GM12801 (cell line): Measurements from ENCODE around the gene ATP13A1.

Experiments used
- TF ChIP-seq, protein P1 (sequence below): IDR thresholded peaks from one replicate; pipeline ENCODE4 v1.5.1; 2011; ENCODE audit warnings: control low read depth; ENCODE audit not compliant: insufficient read length; ENCODE audit errors: extremely low read depth

The ATP13A1 gene

DNA sequence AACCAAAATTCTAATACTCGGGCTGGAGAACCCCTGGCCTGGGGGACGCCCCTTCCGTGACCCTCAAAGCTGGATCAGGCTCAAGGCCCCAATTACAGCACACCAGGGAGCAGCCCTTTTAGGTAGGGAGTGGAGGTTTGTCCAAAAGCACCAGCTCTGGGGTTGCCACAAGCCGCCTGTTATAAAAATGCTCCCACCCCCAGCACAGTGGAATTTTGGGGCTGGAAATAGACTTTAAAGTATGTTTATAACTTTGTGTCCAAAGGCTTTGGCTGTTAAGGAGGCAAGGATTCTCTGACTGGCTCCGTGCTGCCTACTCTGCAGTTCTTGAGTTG, 19.5 kb downstream of the ATP13A1 start:
- TF ChIP-seq, protein P1, sequence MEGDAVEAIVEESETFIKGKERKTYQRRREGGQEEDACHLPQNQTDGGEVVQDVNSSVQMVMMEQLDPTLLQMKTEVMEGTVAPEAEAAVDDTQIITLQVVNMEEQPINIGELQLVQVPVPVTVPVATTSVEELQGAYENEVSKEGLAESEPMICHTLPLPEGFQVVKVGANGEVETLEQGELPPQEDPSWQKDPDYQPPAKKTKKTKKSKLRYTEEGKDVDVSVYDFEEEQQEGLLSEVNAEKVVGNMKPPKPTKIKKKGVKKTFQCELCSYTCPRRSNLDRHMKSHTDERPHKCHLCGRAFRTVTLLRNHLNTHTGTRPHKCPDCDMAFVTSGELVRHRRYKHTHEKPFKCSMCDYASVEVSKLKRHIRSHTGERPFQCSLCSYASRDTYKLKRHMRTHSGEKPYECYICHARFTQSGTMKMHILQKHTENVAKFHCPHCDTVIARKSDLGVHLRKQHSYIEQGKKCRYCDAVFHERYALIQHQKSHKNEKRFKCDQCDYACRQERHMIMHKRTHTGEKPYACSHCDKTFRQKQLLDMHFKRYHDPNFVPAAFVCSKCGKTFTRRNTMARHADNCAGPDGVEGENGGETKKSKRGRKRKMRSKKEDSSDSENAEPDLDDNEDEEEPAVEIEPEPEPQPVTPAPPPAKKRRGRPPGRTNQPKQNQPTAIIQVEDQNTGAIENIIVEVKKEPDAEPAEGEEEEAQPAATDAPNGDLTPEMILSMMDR, result no peak

DNA sequence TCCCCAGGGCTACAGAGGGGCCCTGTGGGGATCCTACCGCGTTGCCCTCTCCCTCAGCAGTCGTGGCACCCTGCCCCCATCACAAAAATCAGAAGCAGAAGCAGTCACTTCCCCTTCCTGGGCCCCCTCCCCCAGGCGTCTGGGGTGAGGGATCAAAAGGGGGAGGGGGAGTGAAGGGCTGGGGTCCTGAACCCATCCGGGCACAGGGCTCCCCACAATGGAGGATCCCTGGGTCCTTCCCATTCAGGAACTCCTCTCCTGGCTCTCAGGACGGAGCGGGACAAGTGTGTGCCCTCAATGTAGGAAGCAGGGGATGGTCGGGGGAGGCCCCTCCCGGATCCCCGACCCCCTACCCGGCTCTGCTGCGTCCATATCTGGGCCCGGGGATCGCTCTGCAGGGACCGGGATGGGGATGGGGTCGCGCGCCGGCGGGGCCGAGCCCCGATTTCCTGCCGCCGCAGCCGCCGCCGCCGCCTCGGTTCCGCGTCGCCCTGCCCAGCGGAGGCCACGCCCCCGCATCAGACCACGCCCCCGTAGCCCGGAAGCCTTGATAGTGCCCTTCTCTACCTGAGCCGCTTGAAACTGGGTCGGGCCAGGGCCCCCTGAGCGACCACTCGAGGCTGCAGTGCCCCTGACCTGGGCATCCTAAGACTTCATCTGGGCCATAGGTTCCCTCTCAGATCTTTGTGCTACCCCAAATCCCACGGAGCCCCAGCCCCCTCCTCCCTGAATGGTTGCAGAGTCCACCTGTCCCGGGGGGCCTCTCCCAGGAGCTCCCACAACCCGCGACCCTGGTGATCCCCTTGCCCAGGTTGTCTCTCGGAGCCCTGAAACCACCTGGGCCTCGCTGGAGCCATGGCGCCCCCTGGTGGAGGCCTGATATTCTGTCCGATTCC, 20.1 kb downstream of the ATP13A1 start, which contains the start of gene GMIP:
Gene GMIP, minus strand, starts transcription at position 500 of the 896 bp plus-strand sequence. Its CDS starts 128 bp downstream, at position 372.
- TF ChIP-seq, protein P1, result no peak

DNA sequence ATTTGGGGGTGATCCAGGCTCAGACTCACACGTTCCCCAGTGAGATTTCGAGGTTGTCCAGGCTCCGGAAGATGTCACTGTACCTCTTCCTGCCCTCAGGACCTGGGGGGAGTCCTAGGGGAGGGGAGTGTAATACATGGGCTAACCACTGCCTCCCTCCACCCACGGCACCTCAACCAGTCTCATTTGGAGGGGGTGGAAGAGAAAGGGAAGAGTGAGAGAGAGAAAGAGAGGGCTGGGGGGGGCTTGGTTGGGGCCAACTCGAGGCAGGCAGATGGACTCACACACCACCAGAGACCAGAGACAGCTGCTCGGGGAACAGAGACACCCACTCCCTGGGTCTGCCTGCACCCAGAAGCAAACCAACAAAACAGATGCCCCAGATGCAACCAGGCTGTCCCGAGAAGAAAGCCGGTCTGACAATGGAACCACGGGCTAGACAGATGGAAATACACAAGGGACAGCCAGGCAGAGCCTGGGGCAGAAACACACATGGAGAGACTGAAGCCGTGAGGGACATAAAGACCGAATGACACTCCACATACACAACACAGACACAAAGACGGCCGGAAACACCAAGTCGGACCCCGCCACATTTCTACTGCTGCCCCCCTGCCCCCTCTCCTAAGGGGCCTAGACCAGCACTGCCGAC, 20.8 kb downstream of the ATP13A1 start:
- TF ChIP-seq, protein P1, result no peak

DNA sequence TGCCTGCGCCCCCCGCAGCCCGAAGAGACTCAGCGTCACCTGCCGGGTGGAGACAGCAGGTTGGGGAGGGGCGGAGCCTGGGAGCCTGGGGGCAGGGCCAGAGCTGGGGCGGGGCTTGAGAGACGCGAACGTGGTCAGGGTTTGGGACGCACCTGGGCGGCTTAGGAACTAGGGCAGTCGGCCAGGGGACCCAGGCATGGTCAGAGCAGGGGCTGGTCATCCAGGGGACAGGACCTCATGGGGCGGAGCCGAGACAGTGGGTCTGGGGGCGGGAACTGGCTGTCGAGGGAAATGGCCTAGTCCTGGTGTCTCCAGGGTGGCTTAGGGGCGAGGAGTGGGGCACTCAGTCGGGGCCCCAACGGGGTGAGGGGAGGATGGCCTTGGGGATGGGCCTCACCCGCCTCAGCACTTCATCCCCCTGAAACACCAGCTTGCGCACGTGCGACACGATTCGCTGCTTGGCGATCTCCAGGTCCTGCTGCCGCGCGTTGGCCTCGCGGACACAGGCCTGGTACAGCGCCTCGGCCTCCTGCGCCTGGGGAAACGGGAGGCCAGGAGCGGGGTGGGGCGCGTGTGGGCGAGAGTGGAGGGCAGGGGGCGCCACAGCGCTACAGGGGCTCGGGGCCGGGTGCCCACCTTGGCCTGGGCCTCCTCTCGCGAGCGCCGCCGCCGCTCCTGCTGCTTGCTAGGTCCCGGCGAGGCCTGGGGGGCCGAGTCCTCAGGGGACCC, 25.8 kb downstream of the ATP13A1 start:
- TF ChIP-seq, protein P1, result no peak

DNA sequence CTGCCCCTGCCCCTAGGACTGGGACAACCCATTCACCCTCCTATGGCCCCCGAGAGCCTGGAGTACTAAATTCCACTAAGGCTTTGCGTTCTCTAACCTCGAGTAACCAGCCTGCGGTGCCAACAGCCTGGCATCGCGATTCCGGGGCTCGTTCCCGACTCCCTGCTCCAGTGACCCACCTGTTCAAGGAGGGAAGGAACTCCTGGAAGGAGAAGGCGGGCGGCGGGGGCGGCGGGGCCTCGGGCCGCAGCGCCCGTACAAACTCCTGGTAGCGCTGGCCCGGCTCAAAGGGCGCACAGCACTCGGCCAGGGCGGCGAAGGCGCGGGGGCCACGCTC, 26.3 kb downstream of the ATP13A1 start:
- TF ChIP-seq, protein P1, result no peak

DNA sequence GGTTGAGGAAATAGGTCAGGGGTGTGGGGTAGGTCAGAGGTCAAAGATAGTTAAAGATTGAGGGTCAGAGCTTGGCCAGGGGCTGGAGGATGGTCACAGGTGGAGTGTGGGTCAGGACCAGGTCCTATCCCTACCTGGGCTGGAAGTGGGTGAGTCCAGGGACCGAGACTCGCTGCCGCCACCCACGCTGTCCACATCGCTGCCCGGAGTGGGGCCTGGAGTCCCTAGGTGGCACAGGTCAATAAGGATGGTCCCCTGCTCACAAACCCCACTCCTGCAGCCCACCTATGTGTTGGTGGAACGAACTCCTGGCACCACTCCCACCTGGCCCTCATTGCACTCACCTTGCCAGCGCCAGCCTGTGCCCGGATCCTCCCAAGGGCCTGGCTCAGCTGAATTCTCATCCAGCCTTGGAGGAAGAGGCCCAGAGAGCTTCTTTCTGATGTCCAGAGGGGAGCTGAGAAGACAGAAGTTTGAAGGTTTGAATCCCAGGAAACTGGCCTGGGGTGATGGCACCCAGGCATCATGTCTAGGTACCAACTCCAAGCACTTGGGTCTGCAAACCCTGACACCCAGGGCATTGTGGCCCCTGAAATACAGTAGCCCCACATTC, 26.8 kb downstream of the ATP13A1 start:
- TF ChIP-seq, protein P1, result no peak

DNA sequence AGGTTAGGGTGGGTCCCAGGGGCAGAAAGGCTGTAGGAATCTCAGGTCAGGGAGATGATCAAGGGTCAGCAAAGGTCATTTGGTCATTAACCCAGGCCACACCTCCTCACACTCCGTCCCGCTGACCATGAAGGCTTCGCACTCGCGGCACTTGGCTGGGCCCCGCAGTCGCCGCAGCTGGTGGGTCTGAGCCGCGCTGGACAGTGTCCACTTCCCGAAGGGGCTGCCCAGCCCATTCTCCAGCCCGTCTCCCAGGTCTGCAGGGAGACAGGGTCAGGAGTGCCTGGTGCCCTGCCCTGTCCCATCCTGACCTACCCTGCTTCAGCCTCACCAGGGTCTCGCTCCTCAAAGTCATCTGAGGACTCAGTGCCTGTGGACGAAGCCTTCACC, 28.2 kb downstream of the ATP13A1 start:
- TF ChIP-seq, protein P1, result no peak
